GM12878 (cell line): ENCODE data around the gene SLC35E1. TPM values are rescaled to one million over a fixed set of nuclear protein-coding genes. Genes with fewer than 3 reads are reported as not detected.

Experiments used
- ATAC-seq: fragments of 200-7000 bp; cut with Tn5 transposase; 3 replicates; pipeline ENCODE4 v1.9.1; 2020; ENCODE audit warnings: mild to moderate bottlenecking, moderate library complexity
- BruUV-seq: library from RNA; stranded (reverse); fragments of 400-500 nt; replicated peaks from 2 replicates; lab custom pipeline; 2021; lab: Mats Ljungman, UMichigan
- CTCF ChIA-PET: fragments of 300-600 bp; sonication (Branson Sonifier 250); formaldehyde crosslinking; extraction: SDS; loops from one replicate; lab custom pipeline; 2021; ENCODE audit warnings: inconsistent platforms; lab: Yijun Ruan, JAX
- POLR2A ChIA-PET: fragments of 350-600 bp; formaldehyde crosslinking; extraction: SDS; loops from one replicate; lab custom pipeline; 2021; ENCODE audit warnings: inconsistent platforms; lab: Charles Lee
- RAD21 ChIA-PET: fragments of 300-600 bp; sonication (Branson Sonifier 250); formaldehyde crosslinking; loops from one replicate; lab custom pipeline; 2023; ENCODE audit warnings: antibody characterized with exemption; ENCODE audit not compliant: unreplicated experiment; lab: Charles Lee
- SMC1A ChIA-PET: fragments of 300-600 bp; sonication (Branson Sonifier 250); formaldehyde crosslinking; loops from one replicate; lab custom pipeline; 2023; ENCODE audit not compliant: unreplicated experiment, uncharacterized antibody; lab: Charles Lee
- DNase-seq: peaks from one replicate; pipeline ENCODE4 v3.0.0-alpha.2; 2011; ENCODE audit warnings: low read depth, low spot score
- FAIRE-seq: peaks from 3 replicates; lab custom pipeline; 2011; peaks lifted over from hg19 to GRCh38; lab: Jason Lieb, UNC
- H2AFZ ChIP-seq: 2 replicates; pipeline ENCODE4 v1.6.0; 2011; ENCODE audit warnings: low read depth, low read length, control low read depth; ENCODE audit not compliant: control insufficient read depth
- H3K27ac ChIP-seq: 2 replicates; pipeline ENCODE4 v1.5.1; 2011; ENCODE audit warnings: control low read depth; ENCODE audit not compliant: control insufficient read depth, insufficient read depth
- H3K27me3 ChIP-seq, 2 experiments: replicated peaks in 1 of 2; 2 replicates each; pipeline versions ENCODE4 v1.6.0 to v1.6.1; 2011; ENCODE audit warnings: low read length in 1 of 2; ENCODE audit not compliant: control insufficient read depth in 2 of 2, insufficient read depth in 2 of 2
- H3K36me3 ChIP-seq, 2 experiments: 2 replicates each; pipeline ENCODE4 v1.5.1; 2011; ENCODE audit warnings: low read length in 1 of 2; ENCODE audit not compliant: control insufficient read depth in 2 of 2, insufficient read depth in 2 of 2
- H3K4me1 ChIP-seq: 2 replicates; pipeline ENCODE4 v1.6.1; 2011; ENCODE audit warnings: mild to moderate bottlenecking, low read length, moderate library complexity, mixed read lengths; ENCODE audit not compliant: control insufficient read depth, insufficient read depth
- H3K4me2 ChIP-seq: 2 replicates; pipeline ENCODE4 v1.6.0; 2011; ENCODE audit warnings: control low read depth; ENCODE audit not compliant: control insufficient read depth, insufficient read depth
- H3K4me3 ChIP-seq: fragments of 200-600 bp; sonication (generic); 2 replicates; pipeline ENCODE4 v1.5.1; 2016
- H3K79me2 ChIP-seq: 2 replicates; pipeline ENCODE4 v1.6.0; 2011; ENCODE audit warnings: low read length; ENCODE audit not compliant: control insufficient read depth, insufficient read depth
- H3K9ac ChIP-seq: 2 replicates; pipeline ENCODE4 v1.8.0; 2011; ENCODE audit warnings: low read length, control low read depth, mixed read lengths; ENCODE audit not compliant: control insufficient read depth, insufficient read depth
- H3K9me3 ChIP-seq: replicated peaks from 3 replicates; pipeline ENCODE4 v1.5.1; 2011; ENCODE audit warnings: mild to moderate bottlenecking, low read length; ENCODE audit not compliant: control insufficient read depth, insufficient read depth
- H4K20me1 ChIP-seq: 2 replicates; pipeline ENCODE4 v1.6.0; 2011; ENCODE audit not compliant: control insufficient read depth, insufficient read depth
- CHD4 ChIP-seq: fragments of 200-600 bp; sonication (generic); IDR thresholded peaks from 2 replicates; pipeline ENCODE4 v1.6.1; 2016; ENCODE audit warnings: mild to moderate bottlenecking
- FOS ChIP-seq: IDR thresholded peaks from 3 replicates; pipeline ENCODE4 v1.6.1; 2011; ENCODE audit warnings: borderline replicate concordance; ENCODE audit not compliant: insufficient read length; ENCODE audit errors: extremely low read depth
- IKZF2 ChIP-seq, 2 experiments: fragments of 450-650 bp; IDR thresholded peaks; 2 replicates each; pipeline ENCODE4 v1.6.1; 2017; ENCODE audit warnings: mild to moderate bottlenecking in 2 of 2, moderate library complexity in 2 of 2
- MYB ChIP-seq: fragments of 150-350 bp; IDR thresholded peaks from 2 replicates; pipeline ENCODE4 v1.6.1; 2014; ENCODE audit warnings: mild to moderate bottlenecking, low read depth, low read length, borderline replicate concordance
- NBN ChIP-seq: fragments of 450-650 bp; IDR thresholded peaks from 2 replicates; pipeline ENCODE4 v1.6.1; 2016
- PAX8 ChIP-seq: fragments of 450-650 bp; IDR thresholded peaks from 2 replicates; pipeline ENCODE4 v1.6.1; 2017; ENCODE audit warnings: mild to moderate bottlenecking, moderate library complexity
- RB1 ChIP-seq: fragments of 450-650 bp; formaldehyde crosslinking; IDR thresholded peaks from 2 replicates; pipeline ENCODE4 v1.6.1; 2017; ENCODE audit warnings: mild to moderate bottlenecking, borderline replicate concordance
- RUNX3 ChIP-seq: IDR thresholded peaks from 2 replicates; pipeline ENCODE4 v1.6.1; 2012; ENCODE audit warnings: low read length, inconsistent platforms
- STAT1 ChIP-seq: fragments of 450-650 bp; conservative IDR thresholded peaks from 2 replicates; pipeline ENCODE4 v1.6.1; 2014; ENCODE audit warnings: antibody characterized with exemption, mild to moderate bottlenecking
- ZNF622 ChIP-seq: fragments of 450-650 bp; IDR thresholded peaks from 2 replicates; pipeline ENCODE4 v1.6.1; 2017; ENCODE audit warnings: mild to moderate bottlenecking, inconsistent platforms
- WGBS: methylation state at CpG from one replicate; pipeline ENCODE4 v1.1.6; 2016; ENCODE audit warnings: low lambda C conversion rate; ENCODE audit not compliant: insufficient replicate concordance, insufficient coverage; ENCODE audit errors: missing lambda C conversion rate; 5-methylcytosine and 5-hydroxymethylcytosine counted together
- in situ Hi-C: fragments of 300-500 bp; cut with MboI; formaldehyde crosslinking; loops from 9 replicates; pipeline ENCODE4 v1.14.3; 2018; ENCODE audit warnings: mixed read lengths
- intact Hi-C: fragments of 100-400 bp; cut with micrococcal nuclease; formaldehyde crosslinking; loops from one replicate; pipeline ENCODE4 v1.14.2; 2022; ENCODE audit not compliant: unreplicated experiment
- polyA plus RNA-seq, 11 experiments: library from polyadenylated mRNA; depleted of rRNA in 4 of 11; unstranded in 6 of 11; stranded (reverse) in 5 of 11; fragments of >200 nt; fragmentation: Nextera tagmentation in 4 of 11; fragmentation: Illumina TruSeq in 1 of 11; extraction: Ambion mirVana in 4 of 11; extraction: Trizol in 1 of 11; gene quantifications; 1 replicate in 1 of 11; 2 replicates in 10 of 11; pipeline versions ENCODE4 v1.2.1 to v1.2.3, GENCODE V29; 2011 to 2016; ENCODE audit warnings: inconsistent platforms in 2 of 11, missing spikeins in 2 of 11, low read depth in 1 of 11
- total RNA-seq, 4 experiments: library from RNA; depleted of rRNA in 3 of 4; stranded (reverse); fragments of >200 nt in 3 of 4; fragmentation: Illumina TruSeq in 1 of 4; extraction: Trizol in 1 of 4; gene quantifications; 2 replicates each; pipeline versions ENCODE4 v1.2.1 to v1.2.3, GENCODE V29; 2013 to 2021
- TF ChIP-seq, protein P1 (sequence below): IDR thresholded peaks from 2 replicates; pipeline ENCODE4 v1.6.1; 2012; ENCODE audit warnings: low read length, inconsistent platforms
- TF ChIP-seq, protein P2 (sequence below): fragments of 450-650 bp; IDR thresholded peaks from 2 replicates; pipeline ENCODE4 v1.6.1; 2017; ENCODE audit warnings: mild to moderate bottlenecking, low read depth, inconsistent platforms; ENCODE audit not compliant: poor library complexity, severe bottlenecking
- TF ChIP-seq, protein P3 (sequence below): fragments of 450-650 bp; IDR thresholded peaks from 2 replicates; pipeline ENCODE4 v1.6.1; 2017; ENCODE audit warnings: mild to moderate bottlenecking, moderate library complexity
- TF ChIP-seq, protein P4 (sequence below): fragments of 450-650 bp; conservative IDR thresholded peaks from 2 replicates; pipeline ENCODE4 v1.6.1; 2017; ENCODE audit warnings: mild to moderate bottlenecking, moderate library complexity

The SLC35E1 gene
- total and polyA plus RNA-seq, 10 of the 15 experiments (the other 5 are each of a cell fraction or from before 2014, with no cell fraction given) = 11.3 to 37.7 (median 22.1) TPM

DNA sequence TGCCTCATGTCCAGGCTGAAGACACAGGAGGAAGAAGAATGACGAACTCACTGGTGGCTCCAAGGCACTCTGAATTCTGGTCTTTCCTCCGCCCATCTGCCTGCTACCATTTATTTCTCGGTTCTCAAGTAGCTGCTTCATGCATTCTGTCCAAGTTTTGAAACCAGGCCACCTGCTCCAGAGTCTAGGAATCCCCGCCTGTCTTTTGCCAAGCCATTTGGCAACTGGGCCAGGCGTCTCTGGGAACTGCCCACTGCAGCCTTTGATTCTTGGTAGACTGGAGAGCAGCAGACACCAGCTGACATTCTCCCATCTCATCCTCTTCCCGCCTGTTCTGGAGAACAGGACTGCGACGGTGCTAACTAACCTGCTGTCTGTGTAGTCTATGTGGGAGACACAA is 10.8 kb downstream of the SLC35E1 start (continued):
- TF ChIP-seq, protein P1, sequence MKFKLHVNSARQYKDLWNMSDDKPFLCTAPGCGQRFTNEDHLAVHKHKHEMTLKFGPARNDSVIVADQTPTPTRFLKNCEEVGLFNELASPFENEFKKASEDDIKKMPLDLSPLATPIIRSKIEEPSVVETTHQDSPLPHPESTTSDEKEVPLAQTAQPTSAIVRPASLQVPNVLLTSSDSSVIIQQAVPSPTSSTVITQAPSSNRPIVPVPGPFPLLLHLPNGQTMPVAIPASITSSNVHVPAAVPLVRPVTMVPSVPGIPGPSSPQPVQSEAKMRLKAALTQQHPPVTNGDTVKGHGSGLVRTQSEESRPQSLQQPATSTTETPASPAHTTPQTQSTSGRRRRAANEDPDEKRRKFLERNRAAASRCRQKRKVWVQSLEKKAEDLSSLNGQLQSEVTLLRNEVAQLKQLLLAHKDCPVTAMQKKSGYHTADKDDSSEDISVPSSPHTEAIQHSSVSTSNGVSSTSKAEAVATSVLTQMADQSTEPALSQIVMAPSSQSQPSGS = no peak
- no peak for TF ChIP-seq IKZF2 (IDR thresholded peaks at IDR 0.05)

DNA sequence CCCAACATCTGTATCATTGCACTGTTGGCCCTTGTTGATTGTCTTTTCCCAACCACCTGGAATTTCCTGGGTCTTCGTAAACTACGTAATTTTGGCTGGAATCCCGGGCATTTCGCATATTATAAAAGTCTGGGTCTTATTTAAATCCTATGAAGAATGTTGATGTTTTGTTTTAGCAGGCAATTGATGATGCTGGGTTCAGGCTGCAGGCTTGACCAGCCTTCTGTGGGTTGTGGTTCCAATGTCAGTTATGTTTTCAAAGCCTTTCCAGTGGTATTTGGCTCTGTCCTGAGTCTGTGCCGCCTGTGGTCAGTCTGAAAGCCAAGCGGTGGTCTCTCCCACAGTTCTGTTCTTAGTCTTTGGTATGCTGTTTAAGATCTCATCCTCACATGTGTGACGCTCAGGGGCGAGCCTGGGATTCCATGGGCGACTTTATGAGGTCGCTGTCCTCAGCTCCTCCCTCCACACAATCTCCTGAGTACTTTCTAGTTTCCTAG is 12.4 kb downstream of the SLC35E1 start:
- H4K20me1 ChIP-seq = peaks cover 4% of the 10 kb centered on the region; the same call in 1 of the 2 replicates
- no peak for ATAC-seq
- no peaks in the 10 kb centered on the region for H3K27me3 ChIP-seq
- no peak overlapping the region for H2AFZ ChIP-seq
- intact Hi-C loops (no loop called here), in situ Hi-C loops (no loop called here)
- no peak overlapping the region for H3K4me2 ChIP-seq
- ChIA-PET RAD21 (no interaction called here), CTCF (no interaction called here), SMC1A (no interaction called here), POLR2A (no interaction called here)
- H3K9me3 ChIP-seq = no peaks in the 10 kb centered on the region
- no peak for FAIRE-seq
- H3K27ac ChIP-seq = no peak overlapping the region
- H3K79me2 ChIP-seq = no peaks in the 10 kb centered on the region
- no peak overlapping the region for H3K4me3 ChIP-seq
- no peak overlapping the region for H3K9ac ChIP-seq
- no peaks in the 10 kb centered on the region for H3K4me1 ChIP-seq
- peaks cover 4 to 39% of the 10 kb centered on the region in 2 experiments for H3K36me3 ChIP-seq
- no peak for DNase-seq
- WGBS = 99% methylated on average over 10 of the region's 10 CpGs
- BruUV-seq = TSS peak; percentile 17
- TF ChIP-seq RB1 = no peak
- TF ChIP-seq RUNX3 = no peak
- TF ChIP-seq, protein P2, sequence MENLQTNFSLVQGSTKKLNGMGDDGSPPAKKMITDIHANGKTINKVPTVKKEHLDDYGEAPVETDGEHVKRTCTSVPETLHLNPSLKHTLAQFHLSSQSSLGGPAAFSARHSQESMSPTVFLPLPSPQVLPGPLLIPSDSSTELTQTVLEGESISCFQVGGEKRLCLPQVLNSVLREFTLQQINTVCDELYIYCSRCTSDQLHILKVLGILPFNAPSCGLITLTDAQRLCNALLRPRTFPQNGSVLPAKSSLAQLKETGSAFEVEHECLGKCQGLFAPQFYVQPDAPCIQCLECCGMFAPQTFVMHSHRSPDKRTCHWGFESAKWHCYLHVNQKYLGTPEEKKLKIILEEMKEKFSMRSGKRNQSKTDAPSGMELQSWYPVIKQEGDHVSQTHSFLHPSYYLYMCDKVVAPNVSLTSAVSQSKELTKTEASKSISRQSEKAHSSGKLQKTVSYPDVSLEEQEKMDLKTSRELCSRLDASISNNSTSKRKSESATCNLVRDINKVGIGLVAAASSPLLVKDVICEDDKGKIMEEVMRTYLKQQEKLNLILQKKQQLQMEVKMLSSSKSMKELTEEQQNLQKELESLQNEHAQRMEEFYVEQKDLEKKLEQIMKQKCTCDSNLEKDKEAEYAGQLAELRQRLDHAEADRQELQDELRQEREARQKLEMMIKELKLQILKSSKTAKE = no peak
- TF ChIP-seq, protein P3, sequence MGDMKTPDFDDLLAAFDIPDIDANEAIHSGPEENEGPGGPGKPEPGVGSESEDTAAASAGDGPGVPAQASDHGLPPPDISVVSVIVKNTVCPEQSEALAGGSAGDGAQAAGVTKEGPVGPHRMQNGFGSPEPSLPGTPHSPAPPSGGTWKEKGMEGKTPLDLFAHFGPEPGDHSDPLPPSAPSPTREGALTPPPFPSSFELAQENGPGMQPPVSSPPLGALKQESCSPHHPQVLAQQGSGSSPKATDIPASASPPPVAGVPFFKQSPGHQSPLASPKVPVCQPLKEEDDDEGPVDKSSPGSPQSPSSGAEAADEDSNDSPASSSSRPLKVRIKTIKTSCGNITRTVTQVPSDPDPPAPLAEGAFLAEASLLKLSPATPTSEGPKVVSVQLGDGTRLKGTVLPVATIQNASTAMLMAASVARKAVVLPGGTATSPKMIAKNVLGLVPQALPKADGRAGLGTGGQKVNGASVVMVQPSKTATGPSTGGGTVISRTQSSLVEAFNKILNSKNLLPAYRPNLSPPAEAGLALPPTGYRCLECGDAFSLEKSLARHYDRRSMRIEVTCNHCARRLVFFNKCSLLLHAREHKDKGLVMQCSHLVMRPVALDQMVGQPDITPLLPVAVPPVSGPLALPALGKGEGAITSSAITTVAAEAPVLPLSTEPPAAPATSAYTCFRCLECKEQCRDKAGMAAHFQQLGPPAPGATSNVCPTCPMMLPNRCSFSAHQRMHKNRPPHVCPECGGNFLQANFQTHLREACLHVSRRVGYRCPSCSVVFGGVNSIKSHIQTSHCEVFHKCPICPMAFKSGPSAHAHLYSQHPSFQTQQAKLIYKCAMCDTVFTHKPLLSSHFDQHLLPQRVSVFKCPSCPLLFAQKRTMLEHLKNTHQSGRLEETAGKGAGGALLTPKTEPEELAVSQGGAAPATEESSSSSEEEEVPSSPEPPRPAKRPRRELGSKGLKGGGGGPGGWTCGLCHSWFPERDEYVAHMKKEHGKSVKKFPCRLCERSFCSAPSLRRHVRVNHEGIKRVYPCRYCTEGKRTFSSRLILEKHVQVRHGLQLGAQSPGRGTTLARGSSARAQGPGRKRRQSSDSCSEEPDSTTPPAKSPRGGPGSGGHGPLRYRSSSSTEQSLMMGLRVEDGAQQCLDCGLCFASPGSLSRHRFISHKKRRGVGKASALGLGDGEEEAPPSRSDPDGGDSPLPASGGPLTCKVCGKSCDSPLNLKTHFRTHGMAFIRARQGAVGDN = no peak
- no peak for TF ChIP-seq MYB
- no peak for TF ChIP-seq CHD4
- TF ChIP-seq ZNF622 = no peak
- TF ChIP-seq, protein P4, sequence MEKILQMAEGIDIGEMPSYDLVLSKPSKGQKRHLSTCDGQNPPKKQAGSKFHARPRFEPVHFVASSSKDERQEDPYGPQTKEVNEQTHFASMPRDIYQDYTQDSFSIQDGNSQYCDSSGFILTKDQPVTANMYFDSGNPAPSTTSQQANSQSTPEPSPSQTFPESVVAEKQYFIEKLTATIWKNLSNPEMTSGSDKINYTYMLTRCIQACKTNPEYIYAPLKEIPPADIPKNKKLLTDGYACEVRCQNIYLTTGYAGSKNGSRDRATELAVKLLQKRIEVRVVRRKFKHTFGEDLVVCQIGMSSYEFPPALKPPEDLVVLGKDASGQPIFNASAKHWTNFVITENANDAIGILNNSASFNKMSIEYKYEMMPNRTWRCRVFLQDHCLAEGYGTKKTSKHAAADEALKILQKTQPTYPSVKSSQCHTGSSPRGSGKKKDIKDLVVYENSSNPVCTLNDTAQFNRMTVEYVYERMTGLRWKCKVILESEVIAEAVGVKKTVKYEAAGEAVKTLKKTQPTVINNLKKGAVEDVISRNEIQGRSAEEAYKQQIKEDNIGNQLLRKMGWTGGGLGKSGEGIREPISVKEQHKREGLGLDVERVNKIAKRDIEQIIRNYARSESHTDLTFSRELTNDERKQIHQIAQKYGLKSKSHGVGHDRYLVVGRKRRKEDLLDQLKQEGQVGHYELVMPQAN = no peak
- TF ChIP-seq PAX8 = no peak
- no peak for TF ChIP-seq NBN
- no peak for TF ChIP-seq STAT1
- no peak for TF ChIP-seq FOS
